Measurements from ENCODE around the gene SLFN11. TPM values are rescaled to one million over a fixed set of nuclear protein-coding genes. Genes with fewer than 3 reads are reported as not detected.

SLFN11 gene
- total RNA-seq, 1 experiment from 2014 or later: 7.5 TPM

- no peaks in the 10 kb centered on the region for H3K9me2 ChIP-seq (replicated peaks; ENCODE audit: low read length)
- DNase-seq (no peak), ATAC-seq (no peak)
- no peaks in the 10 kb centered on the region for H3K9me3 ChIP-seq (ENCODE audit: low read length)
- no peaks in the 10 kb centered on the region for H3K36me3 ChIP-seq (ENCODE audit: low read depth, low read length)
- no peak overlapping the region for H3K9ac ChIP-seq (ENCODE audit: low read length)
- no peaks in the 10 kb centered on the region for H3K79me2 ChIP-seq (ENCODE audit: low read length)
- H4K20me1 ChIP-seq (ENCODE audit: low read length): no peaks in the 10 kb centered on the region
- no peak overlapping the region for H2AFZ ChIP-seq (ENCODE audit: low read length)
- CTCF ChIA-PET: no interaction called here
- no peaks in the 10 kb centered on the region for H3F3A ChIP-seq (ENCODE audit: low read length, unreplicated experiment)
- no TSS peak for BruUV-seq (replicated peaks)
- TF ChIP-seq CTCF (conservative IDR thresholded peaks at IDR 0.05; ENCODE audit: low read depth, low read length) (no peak), EZH2 (IDR thresholded peaks at IDR 0.05; ENCODE audit: low read length, unreplicated experiment) (no peak), EZH2phosphoT487 (IDR thresholded peaks at IDR 0.05; ENCODE audit: borderline replicate concordance, low read length) (no peak)
- no peak overlapping the region for H3K27ac ChIP-seq (ENCODE audit: low read length)
- intact Hi-C loops (cut with micrococcal nuclease): loop anchor here (10.0 kb wide), 1 partner anchor 122 kb away; no protein-coding TSS in a partner anchor
- no peak overlapping the region for H3K4me3 ChIP-seq (ENCODE audit: low read length)
- no peaks in the 10 kb centered on the region for H3K4me1 ChIP-seq (ENCODE audit: insufficient read depth, low read length)
- POLR2A ChIA-PET (ENCODE audit: unreplicated experiment): no interaction called here
- H3K27me3 ChIP-seq (ENCODE audit: low read length): no peaks in the 10 kb centered on the region
- H3K4me2 ChIP-seq (ENCODE audit: low read length): no peak overlapping the region
These were observed 3.6 kb upstream of the SLFN11 start for GRCh38 chr17:35377068-35377467.

- ChIA-PET CTCF (no interaction called here), POLR2A (ENCODE audit: unreplicated experiment) (no interaction called here)
- no peak for ATAC-seq
- H3K27ac ChIP-seq (ENCODE audit: low read length): no peak overlapping the region
- H3K36me3 ChIP-seq (ENCODE audit: low read depth, low read length): no peaks in the 10 kb centered on the region
- no peaks in the 10 kb centered on the region for H3K27me3 ChIP-seq (ENCODE audit: low read length)
- H3K4me2 ChIP-seq (ENCODE audit: low read length): no peak overlapping the region
- H3K9me2 ChIP-seq (replicated peaks; ENCODE audit: low read length): no peaks in the 10 kb centered on the region
- intact Hi-C loops (cut with micrococcal nuclease): loop anchor here (10.0 kb wide), 1 partner anchor 121 kb away; no protein-coding TSS in a partner anchor
- BruUV-seq (replicated peaks): no TSS peak
- TF ChIP-seq EZH2 (IDR thresholded peaks at IDR 0.05; ENCODE audit: low read length, unreplicated experiment): no peak
- no peak for TF ChIP-seq CTCF (conservative IDR thresholded peaks at IDR 0.05; ENCODE audit: low read depth, low read length)
- no peak for TF ChIP-seq EZH2phosphoT487 (IDR thresholded peaks at IDR 0.05; ENCODE audit: borderline replicate concordance, low read length)
- H2AFZ ChIP-seq (ENCODE audit: low read length): no peak overlapping the region
- H3K4me1 ChIP-seq (ENCODE audit: insufficient read depth, low read length): no peaks in the 10 kb centered on the region
- peak; percentile 3 for DNase-seq
- no peaks in the 10 kb centered on the region for H3F3A ChIP-seq (ENCODE audit: low read length, unreplicated experiment)
- no peaks in the 10 kb centered on the region for H3K9me3 ChIP-seq (ENCODE audit: low read length)
- H3K9ac ChIP-seq (ENCODE audit: low read length): no peak overlapping the region
- no peaks in the 10 kb centered on the region for H3K79me2 ChIP-seq (ENCODE audit: low read length)
- H4K20me1 ChIP-seq (ENCODE audit: low read length): no peaks in the 10 kb centered on the region
- no peak overlapping the region for H3K4me3 ChIP-seq (ENCODE audit: low read length)
These were observed 2.8 kb upstream of the SLFN11 start for GRCh38 chr17:35376245-35376644.

GRCh38 chr17:35374766-35375344 lies 1.4 kb upstream of the SLFN11 start:
- Histone ChIP-seq H3K4me1 (ENCODE audit: insufficient read depth, low read length) (no peaks in the 10 kb centered on the region), H3K4me3 (ENCODE audit: low read length) (peak overlapping the region; percentile 78), H3K9me3 (ENCODE audit: low read length) (no peaks in the 10 kb centered on the region), H3F3A (ENCODE audit: low read length, unreplicated experiment) (no peaks in the 10 kb centered on the region), H2AFZ (ENCODE audit: low read length) (peak overlapping the region; percentile 87), H3K27me3 (ENCODE audit: low read length) (no peaks in the 10 kb centered on the region), H3K4me2 (ENCODE audit: low read length) (peak overlapping the region; percentile 91), H4K20me1 (ENCODE audit: low read length) (no peaks in the 10 kb centered on the region), H3K27ac (ENCODE audit: low read length) (no peak overlapping the region), H3K9me2 (replicated peaks; ENCODE audit: low read length) (no peaks in the 10 kb centered on the region), H3K9ac (ENCODE audit: low read length) (0 out of 2 replicates have a peak overlapping the region, but pooled peaks have one; percentile 72), H3K79me2 (ENCODE audit: low read length) (no peaks in the 10 kb centered on the region), H3K36me3 (ENCODE audit: low read depth, low read length) (no peaks in the 10 kb centered on the region)
- ChIA-PET POLR2A (ENCODE audit: unreplicated experiment) (no interaction called here), CTCF (no interaction called here)
- no peak for TF ChIP-seq CTCF (conservative IDR thresholded peaks at IDR 0.05; ENCODE audit: low read depth, low read length)
- no peak for TF ChIP-seq EZH2 (IDR thresholded peaks at IDR 0.05; ENCODE audit: low read length, unreplicated experiment)
- TF ChIP-seq EZH2phosphoT487 (IDR thresholded peaks at IDR 0.05; ENCODE audit: borderline replicate concordance, low read length): no peak
- intact Hi-C loops (cut with micrococcal nuclease): loop anchor here (5.0 to 10.0 kb wide), 2 partner anchors 87 to 120 kb away; no protein-coding TSS in a partner anchor
- DNase-seq: no peak
- no peak for ATAC-seq
- no TSS peak for BruUV-seq (replicated peaks)
